ENCODE results near the gene CALD1. TPM values are rescaled to one million over a fixed set of nuclear protein-coding genes. Genes with fewer than 3 reads are reported as not detected.

The CALD1 gene
- total and polyA plus RNA-seq, 10 donors, result 42.4 to 333 (median 212) TPM

DNA sequence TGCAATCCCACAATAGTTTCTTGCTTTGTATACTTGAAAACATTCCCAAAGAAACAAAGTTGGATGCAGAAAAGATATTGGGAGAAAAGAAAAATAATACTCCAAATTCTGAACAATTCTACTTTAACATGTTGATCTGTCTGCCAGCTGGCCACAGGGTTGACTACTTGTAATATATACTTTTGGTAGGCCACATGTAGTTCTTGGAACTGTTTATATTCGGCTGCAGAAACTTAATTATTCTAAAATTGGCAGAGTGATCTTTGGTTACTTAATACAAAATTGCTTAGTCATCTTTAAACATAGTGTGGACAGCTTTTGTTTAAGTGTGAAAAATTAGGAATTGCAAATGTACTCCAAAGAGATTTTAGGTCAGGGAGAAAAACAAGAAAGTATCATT, 76.0 kb downstream of the CALD1 start:
- intact Hi-C loops (cut with DNase I; ENCODE audit: low total_unique reads), result no loop called here
- Histone ChIP-seq H3K4me1 (peaks cover 0 to 22% (median 15%) of the 10 kb centered on the region in 6 donors), H3K36me3 (no peaks in the 10 kb centered on the region), H3K27me3 (replicated peaks in 1 of 7) (no peaks in the 10 kb centered on the region), H3K4me3 (no peak overlapping the region), H3K27ac (peak overlapping the region in 4 of 8 donors; percentile 14 to 56 (median 20)), H3K9me3 (no peaks in the 10 kb centered on the region)
- 41 to 67% (median 53%) methylated on average over 1 of the region's 1 CpG for WGBS, 5 donors
- no peak for DNase-seq
- TF ChIP-seq POLR2AphosphoS5 (IDR thresholded peaks at IDR 0.05) (no peak), POLR2A (IDR thresholded peaks at IDR 0.05) (no peak)
- TF ChIP-seq, protein P1, sequence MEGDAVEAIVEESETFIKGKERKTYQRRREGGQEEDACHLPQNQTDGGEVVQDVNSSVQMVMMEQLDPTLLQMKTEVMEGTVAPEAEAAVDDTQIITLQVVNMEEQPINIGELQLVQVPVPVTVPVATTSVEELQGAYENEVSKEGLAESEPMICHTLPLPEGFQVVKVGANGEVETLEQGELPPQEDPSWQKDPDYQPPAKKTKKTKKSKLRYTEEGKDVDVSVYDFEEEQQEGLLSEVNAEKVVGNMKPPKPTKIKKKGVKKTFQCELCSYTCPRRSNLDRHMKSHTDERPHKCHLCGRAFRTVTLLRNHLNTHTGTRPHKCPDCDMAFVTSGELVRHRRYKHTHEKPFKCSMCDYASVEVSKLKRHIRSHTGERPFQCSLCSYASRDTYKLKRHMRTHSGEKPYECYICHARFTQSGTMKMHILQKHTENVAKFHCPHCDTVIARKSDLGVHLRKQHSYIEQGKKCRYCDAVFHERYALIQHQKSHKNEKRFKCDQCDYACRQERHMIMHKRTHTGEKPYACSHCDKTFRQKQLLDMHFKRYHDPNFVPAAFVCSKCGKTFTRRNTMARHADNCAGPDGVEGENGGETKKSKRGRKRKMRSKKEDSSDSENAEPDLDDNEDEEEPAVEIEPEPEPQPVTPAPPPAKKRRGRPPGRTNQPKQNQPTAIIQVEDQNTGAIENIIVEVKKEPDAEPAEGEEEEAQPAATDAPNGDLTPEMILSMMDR (IDR thresholded peaks at IDR 0.05 in 8 of 11, conservative IDR thresholded peaks at IDR 0.05 in 3 of 11), result no peak

DNA sequence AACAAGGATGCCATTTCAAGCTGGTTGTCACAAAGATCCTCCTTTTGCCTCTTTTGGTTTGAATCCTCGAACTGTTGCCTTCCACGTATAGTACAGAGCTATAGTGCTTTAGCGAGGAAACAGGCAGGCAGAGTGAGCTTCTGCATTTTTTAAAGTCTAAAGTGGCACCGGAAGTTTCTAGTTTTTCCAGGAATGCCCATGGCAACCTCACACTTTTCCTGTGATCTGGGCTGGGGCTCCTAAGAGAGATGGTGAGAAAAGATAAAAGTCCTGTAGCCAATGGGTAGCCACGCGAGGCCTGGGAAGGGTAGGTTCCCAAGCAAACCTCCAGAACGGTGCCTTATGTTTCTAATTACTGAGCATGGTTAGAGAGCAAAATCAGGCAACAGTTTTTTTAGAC, 76.7 kb downstream of the CALD1 start:
- intact Hi-C loops (cut with DNase I; ENCODE audit: low total_unique reads), result no loop called here
- Histone ChIP-seq H3K27me3 (replicated peaks in 1 of 7) (no peaks in the 10 kb centered on the region), H3K4me3 (no peak overlapping the region), H3K36me3 (no peaks in the 10 kb centered on the region), H3K27ac (peak overlapping the region in 5 of 8 donors; percentile 19 to 56 (median 35)), H3K4me1 (peaks cover 0 to 21% (median 11%) of the 10 kb centered on the region in 6 donors), H3K9me3 (no peaks in the 10 kb centered on the region)
- TF ChIP-seq, protein P1 (IDR thresholded peaks at IDR 0.05 in 8 of 11, conservative IDR thresholded peaks at IDR 0.05 in 3 of 11), result no peak
- TF ChIP-seq POLR2AphosphoS5 (IDR thresholded peaks at IDR 0.05) (no peak), POLR2A (IDR thresholded peaks at IDR 0.05) (no peak)
- WGBS, 5 donors, result 15 to 21% (median 17%) methylated on average over 7 of the region's 7 CpGs
- no peak for DNase-seq

DNA sequence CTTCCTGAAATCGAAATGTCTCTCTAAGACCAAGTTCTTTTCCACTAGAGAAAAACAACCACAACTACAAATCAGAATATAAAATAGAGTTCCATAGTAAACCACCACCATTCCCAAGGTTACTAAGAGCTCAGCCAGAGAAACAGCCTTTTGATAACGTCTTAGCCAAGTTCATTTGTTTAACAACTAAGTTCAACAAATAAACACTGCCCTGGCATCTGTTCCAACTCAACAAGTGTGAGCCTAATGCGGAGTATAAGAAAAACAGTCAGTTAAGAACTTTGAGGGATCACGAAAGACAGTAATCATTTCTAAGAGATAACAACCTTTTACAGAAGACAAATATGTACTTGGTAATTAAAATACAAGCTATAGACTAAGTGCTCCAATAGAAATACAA, 77.3 kb downstream of the CALD1 start:
- Histone ChIP-seq H3K27ac (peak overlapping the region in 3 of 8 donors; percentile 19 to 37 (median 35)), H3K9me3 (no peaks in the 10 kb centered on the region), H3K4me3 (no peak overlapping the region), H3K27me3 (replicated peaks in 1 of 7) (no peaks in the 10 kb centered on the region), H3K4me1 (peaks cover 0 to 21% (median 11%) of the 10 kb centered on the region in 6 donors), H3K36me3 (no peaks in the 10 kb centered on the region)
- TF ChIP-seq, protein P1 (IDR thresholded peaks at IDR 0.05 in 8 of 11, conservative IDR thresholded peaks at IDR 0.05 in 3 of 11), result no peak
- WGBS, 5 donors, result 64 to 82% (median 74%) methylated on average over 4 of the region's 4 CpGs
- intact Hi-C loops (cut with DNase I; ENCODE audit: low total_unique reads), result no loop called here
- no peak for DNase-seq

DNA sequence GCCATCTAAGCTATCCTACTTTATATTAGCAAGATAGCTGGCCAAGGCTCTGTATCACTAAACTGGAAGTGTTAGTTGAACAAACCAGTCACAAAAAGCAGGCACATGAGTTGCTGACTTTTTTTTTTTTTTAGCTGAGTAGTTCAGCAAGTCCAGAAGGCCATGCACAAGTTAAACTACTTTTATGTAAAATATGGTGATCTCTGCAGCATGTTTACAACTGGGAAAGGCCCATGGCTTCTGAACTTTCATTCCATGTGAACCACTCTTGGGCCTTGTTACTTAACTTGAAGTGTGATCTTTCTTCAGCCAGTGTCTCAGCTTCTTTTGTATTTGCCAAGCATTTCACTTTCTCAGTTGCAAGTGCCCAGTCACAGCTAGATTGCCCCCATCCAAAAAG, 78.5 kb downstream of the CALD1 start:
- H3K9me3 ChIP-seq, result no peaks in the 10 kb centered on the region
- TF ChIP-seq, protein P1 (IDR thresholded peaks at IDR 0.05 in 8 of 11, conservative IDR thresholded peaks at IDR 0.05 in 3 of 11), result no peak
- no peak for TF ChIP-seq POLR2A (IDR thresholded peaks at IDR 0.05)
- TF ChIP-seq POLR2AphosphoS5 (IDR thresholded peaks at IDR 0.05), result no peak
- no peak overlapping the region for H3K4me3 ChIP-seq
- H3K27ac ChIP-seq, result no peak overlapping the region
- H3K4me1 ChIP-seq, result peaks cover 0 to 21% (median 13%) of the 10 kb centered on the region in 6 donors
- H3K27me3 ChIP-seq (replicated peaks in 1 of 7), result no peaks in the 10 kb centered on the region
- intact Hi-C loops (cut with DNase I; ENCODE audit: low total_unique reads), result no loop called here
- no peak for DNase-seq
- H3K36me3 ChIP-seq, result no peaks in the 10 kb centered on the region

Data from spleen (tissue), 11 donors.